ENCODE measurements around the gene POLE. TPM values are rescaled to one million over a fixed set of nuclear protein-coding genes. Genes with fewer than 3 reads are reported as not detected.
A peak's percentile ranks its signal among the peaks of the same experiment; 100 is the strongest.
"Not testable (repeated sequence)": the region's sequence is repeated elsewhere in the genome, so short reads cannot be mapped to it uniquely, and the experiment has no call there.

POLE gene
- total RNA-seq, 1 experiment from 2014 or later, result 62.9 TPM

GRCh38 chr12:132601171-132601883, 85.8 kb downstream of the POLE start:
- no peaks in the 10 kb centered on the region for H3K36me3 ChIP-seq (ENCODE audit: low read depth)
- POLR2A ChIA-PET (ENCODE audit: unreplicated experiment), result no interaction called here
- CTCF ChIA-PET, result no interaction called here
- peaks cover 56% of the 10 kb centered on the region for H3K27me3 ChIP-seq (ENCODE audit: insufficient read depth, low read depth)
- peaks cover 23% of the 10 kb centered on the region for H3F3A ChIP-seq (ENCODE audit: insufficient read depth, low read depth)
- H3K9me3 ChIP-seq (ENCODE audit: insufficient read depth, low read depth), result no peaks in the 10 kb centered on the region
- TF ChIP-seq CTCF (conservative IDR thresholded peaks at IDR 0.05), result no peak
- TF ChIP-seq EZH2 (IDR thresholded peaks at IDR 0.05; ENCODE audit: low read depth), result no peak
- H3K79me2 ChIP-seq (ENCODE audit: low read depth), result no peaks in the 10 kb centered on the region
- no peak overlapping the region for H2AFZ ChIP-seq
- no peaks in the 10 kb centered on the region; the same call in 1 of the 2 replicates for H4K20me1 ChIP-seq (ENCODE audit: insufficient read depth)
- no peak for DNase-seq
- H3K4me1 ChIP-seq (replicated peaks; ENCODE audit: insufficient read depth), result no peaks in the 10 kb centered on the region; the same call in 1 of the 2 replicates
- intact Hi-C loops (cut with micrococcal nuclease; ENCODE audit: unreplicated experiment), result no loop called here
- no peaks in the 10 kb centered on the region for H3K9me2 ChIP-seq (ENCODE audit: insufficient read depth)
- no peak overlapping the region for H3K4me3 ChIP-seq
- no TSS peak for BruUV-seq (replicated peaks)
- H3K4me2 ChIP-seq, result peak overlapping the region; percentile 73
- no peak overlapping the region for H3K27ac ChIP-seq

GRCh38 chr12:132600048-132601032, 86.8 kb downstream of the POLE start:
- H3K4me2 ChIP-seq, result peak overlapping the region; percentile 73
- peak; percentile 48 to 72 for DNase-seq
- no peaks in the 10 kb centered on the region for H3K9me2 ChIP-seq (ENCODE audit: insufficient read depth)
- no TSS peak for BruUV-seq (replicated peaks)
- H3K27me3 ChIP-seq (ENCODE audit: insufficient read depth, low read depth), result peaks cover 48% of the 10 kb centered on the region
- no peaks in the 10 kb centered on the region for H3K79me2 ChIP-seq (ENCODE audit: low read depth)
- H3K4me3 ChIP-seq, result peak overlapping the region; percentile 47; the same call in 1 of the 2 replicates
- H3F3A ChIP-seq (ENCODE audit: insufficient read depth, low read depth), result peaks cover 23% of the 10 kb centered on the region
- intact Hi-C loops (cut with micrococcal nuclease; ENCODE audit: unreplicated experiment), result loop anchor here (1.0 kb wide), 1 partner anchor 38 kb away; no protein-coding TSS in a partner anchor
- no peak overlapping the region for H3K27ac ChIP-seq
- H3K36me3 ChIP-seq (ENCODE audit: low read depth), result no peaks in the 10 kb centered on the region
- no peak overlapping the region; the same call in 1 of the 2 replicates for H2AFZ ChIP-seq
- no peaks in the 10 kb centered on the region; the same call in 1 of the 2 replicates for H4K20me1 ChIP-seq (ENCODE audit: insufficient read depth)
- TF ChIP-seq CTCF (conservative IDR thresholded peaks at IDR 0.05), result peak; percentile 65
- no peak for TF ChIP-seq EZH2 (IDR thresholded peaks at IDR 0.05; ENCODE audit: low read depth)
- no peaks in the 10 kb centered on the region; the same call in 1 of the 2 replicates for H3K4me1 ChIP-seq (replicated peaks; ENCODE audit: insufficient read depth)
- H3K9me3 ChIP-seq (ENCODE audit: insufficient read depth, low read depth), result no peaks in the 10 kb centered on the region
- CTCF ChIA-PET, result interaction anchor here (0.5 kb wide), 1 partner anchor 717 kb away, joined by 3 read pairs; no protein-coding TSS in a partner anchor
- POLR2A ChIA-PET (ENCODE audit: unreplicated experiment), result no interaction called here

- H3K27ac ChIP-seq; CTCF ChIA-PET; H3K9me3 ChIP-seq (ENCODE audit: insufficient read depth, low read depth); DNase-seq; H3K79me2 ChIP-seq (ENCODE audit: low read depth); H3K9me2 ChIP-seq (ENCODE audit: insufficient read depth); H3K4me1 ChIP-seq (replicated peaks; ENCODE audit: insufficient read depth); H4K20me1 ChIP-seq (ENCODE audit: insufficient read depth); H3K36me3 ChIP-seq (ENCODE audit: low read depth); intact Hi-C loops (cut with micrococcal nuclease; ENCODE audit: unreplicated experiment); H3K4me3 ChIP-seq; BruUV-seq (replicated peaks); POLR2A ChIA-PET (ENCODE audit: unreplicated experiment); H2AFZ ChIP-seq; H3K4me2 ChIP-seq: not testable (repeated sequence)
- peaks cover 40% of the 10 kb centered on the region for H3K27me3 ChIP-seq (ENCODE audit: insufficient read depth, low read depth)
- peaks cover 23% of the 10 kb centered on the region for H3F3A ChIP-seq (ENCODE audit: insufficient read depth, low read depth)
Observed at GRCh38 chr12:132599502-132599901, 87.6 kb downstream of the POLE start.
